Neuron (in vitro differentiated cells): Measurements from ENCODE around the gene URB2.
"Not testable (repeated sequence)": the region's sequence is repeated elsewhere in the genome, so short reads cannot be mapped to it uniquely, and the experiment has no call there.

Source experiments
- H2AFZ ChIP-seq: one replicate; pipeline ENCODE4 v1.6.1; 2013; ENCODE audit warnings: low read depth, mild to moderate bottlenecking, inconsistent platforms, low read length, moderate library complexity
- H3K27me3 ChIP-seq: one replicate; pipeline ENCODE4 v1.6.1; 2013; ENCODE audit warnings: low read length; ENCODE audit not compliant: insufficient read depth
- H3K36me3 ChIP-seq: one replicate; pipeline ENCODE4 v1.6.1; 2013; ENCODE audit warnings: low read length; ENCODE audit not compliant: insufficient read depth
- H3K4me1 ChIP-seq: one replicate; pipeline ENCODE4 v1.6.1; 2013; ENCODE audit warnings: low read length; ENCODE audit not compliant: insufficient read depth
- H3K4me3 ChIP-seq: 2 replicates; pipeline ENCODE4 v1.5.1; 2013; ENCODE audit warnings: mild to moderate bottlenecking, low read length, moderate library complexity
- H3K9me3 ChIP-seq: one replicate; pipeline ENCODE4 v1.6.1; 2013; ENCODE audit warnings: low read length

The URB2 gene

DNA sequence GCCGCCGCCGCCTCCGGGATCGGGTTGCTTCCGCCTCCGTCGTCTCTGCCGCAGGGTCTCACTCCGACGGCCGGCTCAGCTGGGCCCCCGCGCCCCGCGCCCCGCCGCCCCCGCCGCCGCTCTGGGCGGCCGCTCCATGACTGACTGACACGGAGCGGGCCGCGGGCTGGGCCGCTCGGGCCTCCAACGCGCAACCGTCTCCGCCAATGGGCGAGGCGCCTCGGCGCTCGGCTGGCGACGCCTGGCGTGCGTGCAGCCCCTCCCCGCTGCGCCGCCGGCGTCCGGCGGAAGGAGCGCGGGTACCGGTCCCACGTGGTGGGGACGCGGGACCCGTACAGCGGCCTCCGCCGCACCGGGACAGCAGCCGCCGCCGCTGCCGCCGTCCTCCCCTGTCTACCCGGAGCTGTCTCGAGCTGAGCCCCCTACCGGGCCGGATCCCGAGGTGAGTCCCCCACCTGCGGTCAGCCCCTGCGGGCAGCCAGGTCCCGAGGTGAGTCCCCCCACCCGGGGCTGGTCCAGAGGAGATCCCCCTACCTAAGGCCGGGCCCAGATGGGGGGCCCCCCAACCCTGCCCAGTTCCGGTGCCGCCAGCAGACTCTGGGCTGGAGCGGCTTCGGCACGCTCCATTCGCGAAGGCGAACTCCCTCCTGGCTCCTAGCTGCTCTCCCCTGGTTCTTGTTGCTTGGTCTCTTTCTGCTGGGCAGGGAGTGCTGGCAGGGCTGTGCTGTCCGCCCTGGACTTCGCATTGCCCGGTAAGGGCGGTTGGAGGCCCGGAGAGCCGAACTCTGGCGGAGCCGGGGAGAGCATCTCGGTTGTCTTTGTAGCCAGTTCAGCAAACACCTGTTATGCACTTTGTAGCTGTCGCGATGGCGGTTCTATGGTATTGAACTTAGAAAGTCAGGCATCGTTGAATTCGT is at the start of gene URB2, which contains the start of gene TAF5L:
TSS of gene URB2 (plus strand) at position 333 of the 917 bp plus-strand sequence. CDS start 1,387 bp downstream, outside the sequence.
TSS of gene TAF5L (minus strand) at position 208 of the 917 bp plus-strand sequence. CDS start 11,640 bp downstream, outside the sequence.
- H3K36me3 ChIP-seq: peaks cover 6% of the 10 kb centered on the region
- no peaks in the 10 kb centered on the region for H3K27me3 ChIP-seq
- peak within 1 kb of the TSS; percentile 93 for H3K4me3 ChIP-seq

DNA sequence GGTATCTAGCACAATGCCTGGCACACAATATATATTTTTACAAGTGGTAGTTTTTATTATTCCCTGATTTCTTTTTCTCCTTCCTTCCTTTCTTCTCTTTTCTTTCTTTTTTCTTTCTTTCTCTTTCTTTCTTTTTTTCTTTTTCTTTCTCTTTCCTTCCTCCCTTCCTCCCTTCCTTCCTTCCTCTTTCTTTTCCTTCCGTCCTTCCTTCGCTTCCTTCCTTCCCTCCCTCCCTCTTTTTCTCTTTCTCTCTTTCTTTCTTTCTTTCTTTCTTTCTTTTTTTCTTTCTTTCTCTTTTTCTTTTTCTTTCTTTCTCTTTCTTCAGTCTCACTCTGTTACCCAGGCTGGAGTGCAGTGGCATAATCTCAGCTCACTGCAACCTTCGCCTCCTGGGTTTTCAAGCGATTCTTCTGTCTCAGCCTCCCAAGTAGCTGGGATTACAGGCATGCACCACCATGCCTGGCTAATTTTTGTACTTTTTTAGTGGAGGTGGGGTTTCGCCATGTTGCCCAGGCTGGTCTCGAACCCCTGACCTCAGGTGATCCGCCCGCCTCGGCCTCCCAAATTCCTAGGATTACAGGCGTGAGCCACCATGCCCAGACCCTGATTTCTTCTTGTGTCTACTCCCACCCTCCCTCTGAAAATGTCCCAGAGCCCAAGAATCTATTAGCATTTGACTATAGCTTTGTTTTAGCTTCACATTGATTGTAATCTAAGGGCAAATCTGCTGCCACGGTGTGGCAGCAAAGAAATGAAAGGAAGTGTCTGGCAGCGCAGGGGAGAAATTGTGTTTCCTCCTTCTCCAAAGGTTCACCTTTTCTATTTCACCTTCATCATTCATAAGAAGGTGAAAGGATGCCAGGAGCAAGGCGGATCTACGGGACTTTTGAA is 47.6 kb upstream of the URB2 start:
- H3K9me3 ChIP-seq: no peaks in the 10 kb centered on the region
- H3K36me3 ChIP-seq: no peaks in the 10 kb centered on the region
- peak overlapping the region; percentile 38 for H2AFZ ChIP-seq
- H3K4me3 ChIP-seq: peak overlapping the region; percentile 33
- H3K27me3 ChIP-seq: no peaks in the 10 kb centered on the region
- peaks cover 13% of the 10 kb centered on the region for H3K4me1 ChIP-seq

More for the DNA sequence above, at the start of gene URB2, which contains the start of gene TAF5L:
- Histone ChIP-seq H3K4me1 (peaks cover 19% of the 10 kb centered on the region), H3K9me3 (no peaks in the 10 kb centered on the region), H2AFZ (peak within 1 kb of the TSS; percentile 70)

DNA sequence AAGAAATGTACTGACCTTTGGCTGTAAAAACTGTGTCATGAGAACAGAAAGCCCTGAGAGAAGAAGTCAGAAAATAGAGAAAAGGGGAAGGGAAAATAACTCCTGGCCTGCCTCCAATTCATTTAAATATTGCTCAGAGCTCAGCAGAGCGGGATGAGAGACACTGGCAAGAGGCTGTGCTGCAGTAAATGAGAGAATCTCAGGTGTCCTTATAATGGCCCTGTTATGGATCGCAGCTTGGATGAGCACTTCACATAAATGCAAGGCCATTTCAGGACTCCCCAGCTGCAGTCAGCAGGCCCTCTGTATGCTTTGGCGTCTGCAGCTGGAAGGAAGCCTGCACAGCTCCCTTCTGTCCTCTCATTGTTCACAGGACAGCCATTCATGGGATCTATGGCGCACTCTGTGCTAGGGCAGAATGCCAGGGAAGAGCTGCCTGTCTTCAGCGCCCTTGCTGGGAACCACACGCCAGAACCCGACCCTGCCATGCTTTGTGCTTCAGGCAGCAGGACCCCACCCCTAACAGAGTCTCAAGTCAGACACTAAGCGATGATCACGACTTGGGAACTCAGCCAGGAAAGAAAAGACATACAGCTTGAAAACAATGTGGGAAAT is 46.9 kb upstream of the URB2 start:
- Histone ChIP-seq H2AFZ (peak overlapping the region; percentile 38), H3K27me3 (no peaks in the 10 kb centered on the region), H3K36me3 (no peaks in the 10 kb centered on the region), H3K4me1 (peaks cover 13% of the 10 kb centered on the region), H3K4me3 (peak overlapping the region; percentile 33), H3K9me3 (no peaks in the 10 kb centered on the region)

DNA sequence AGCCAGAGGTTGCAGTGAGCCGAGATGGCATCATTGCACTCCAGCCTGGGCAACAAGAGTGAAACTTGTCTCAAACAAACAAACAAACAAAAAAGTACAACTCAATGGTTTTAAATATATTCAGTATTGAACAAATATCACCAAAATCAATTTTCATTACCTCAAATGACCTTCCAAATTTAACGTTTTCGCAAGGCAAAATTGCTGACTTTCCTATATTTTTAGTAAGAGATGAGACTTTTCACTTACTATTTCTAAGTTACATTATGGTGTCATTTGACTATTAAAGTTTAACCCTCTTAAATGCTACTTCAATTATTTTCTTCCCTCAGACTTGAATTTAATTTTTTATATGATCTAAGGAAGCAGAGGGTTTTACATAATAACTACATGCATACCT is 44.6 kb upstream of the URB2 start:
- H3K4me1 ChIP-seq: peaks cover 13% of the 10 kb centered on the region
- H3K36me3 ChIP-seq: no peaks in the 10 kb centered on the region
- H3K27me3 ChIP-seq: no peaks in the 10 kb centered on the region
- no peak overlapping the region for H2AFZ ChIP-seq
- no peaks in the 10 kb centered on the region for H3K9me3 ChIP-seq
- no peak overlapping the region for H3K4me3 ChIP-seq

DNA sequence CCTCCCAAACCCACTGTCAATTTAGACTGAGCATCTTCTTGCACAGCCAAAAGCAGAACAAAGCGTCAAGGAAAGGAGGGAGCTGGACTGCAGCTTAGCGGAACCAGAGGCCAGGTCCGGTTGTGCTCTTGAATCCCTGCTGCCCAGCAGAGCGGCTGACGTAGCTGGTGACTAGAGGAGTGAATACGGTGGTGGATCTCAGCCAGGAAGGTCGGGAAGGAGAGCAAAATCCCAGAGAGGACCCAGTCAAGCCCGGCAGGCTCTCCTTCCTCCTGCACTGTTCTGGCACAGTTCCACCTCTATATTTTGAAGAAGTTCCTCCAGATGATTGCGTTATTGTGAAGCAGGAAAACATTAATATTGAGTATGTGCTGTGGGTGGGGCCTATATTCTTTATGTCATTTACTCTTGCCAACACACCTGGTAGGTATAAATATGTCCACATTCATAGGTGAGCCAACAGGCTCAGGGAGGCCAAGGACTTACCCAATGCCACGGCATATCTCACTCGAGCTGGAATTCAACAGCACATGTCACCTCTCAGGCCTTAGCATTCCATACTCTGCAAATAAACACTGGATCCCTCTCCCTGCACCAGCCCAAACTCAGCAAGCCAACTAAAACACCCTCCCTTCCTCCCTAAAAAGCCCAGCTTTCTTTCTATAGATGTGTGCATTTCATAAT is 43.9 kb upstream of the URB2 start:
- Histone ChIP-seq H3K36me3 (no peaks in the 10 kb centered on the region), H3K9me3 (no peaks in the 10 kb centered on the region), H3K4me1 (peaks cover 13% of the 10 kb centered on the region), H3K4me3 (no peak overlapping the region), H3K27me3 (no peaks in the 10 kb centered on the region), H2AFZ (no peak overlapping the region)

DNA sequence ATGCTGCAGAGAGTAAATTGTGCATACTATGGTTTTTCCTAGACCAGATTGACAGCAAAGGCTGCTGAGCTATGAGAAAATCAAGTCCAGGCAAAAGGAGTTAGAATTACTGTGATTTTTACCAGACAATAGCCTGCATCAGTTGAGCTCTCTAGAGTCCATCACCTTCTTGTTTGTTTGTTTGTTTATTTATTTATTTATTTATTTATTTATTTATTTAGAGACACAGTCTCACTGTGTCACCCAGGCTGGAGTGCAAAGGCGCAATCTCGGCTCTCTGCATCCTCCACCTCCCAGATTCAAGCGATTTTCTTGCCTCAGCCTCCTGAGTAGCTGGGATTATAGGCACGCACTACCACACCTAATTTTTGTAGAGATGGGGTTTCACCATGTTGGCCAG is 43.3 kb upstream of the URB2 start:
- peaks cover 13% of the 10 kb centered on the region for H3K4me1 ChIP-seq
- no peak overlapping the region for H3K4me3 ChIP-seq
- H3K36me3 ChIP-seq: no peaks in the 10 kb centered on the region
- H3K9me3 ChIP-seq: no peaks in the 10 kb centered on the region
- H2AFZ ChIP-seq: no peak overlapping the region
- no peaks in the 10 kb centered on the region for H3K27me3 ChIP-seq

DNA sequence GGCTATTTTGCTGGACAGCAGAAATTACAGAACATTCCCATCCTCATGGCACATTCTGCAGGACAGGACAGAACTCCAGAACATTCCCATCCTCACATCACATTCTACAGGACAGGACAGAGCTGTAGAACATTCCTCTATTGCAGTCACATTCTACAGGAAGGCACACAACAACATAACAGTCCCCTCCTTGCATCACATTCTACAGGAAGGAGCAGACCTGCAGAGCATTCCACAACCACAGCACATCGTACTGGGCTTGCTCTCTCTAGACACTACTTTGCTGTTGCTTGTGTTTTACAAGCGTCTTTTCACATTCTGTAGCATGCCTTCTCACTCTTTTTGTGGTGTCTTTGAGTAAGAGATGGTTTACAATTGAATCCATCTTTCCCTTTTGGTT is 40.7 kb upstream of the URB2 start:
- no peaks in the 10 kb centered on the region for H3K27me3 ChIP-seq
- H3K4me1 ChIP-seq: no peaks in the 10 kb centered on the region
- no peak overlapping the region for H3K4me3 ChIP-seq

DNA sequence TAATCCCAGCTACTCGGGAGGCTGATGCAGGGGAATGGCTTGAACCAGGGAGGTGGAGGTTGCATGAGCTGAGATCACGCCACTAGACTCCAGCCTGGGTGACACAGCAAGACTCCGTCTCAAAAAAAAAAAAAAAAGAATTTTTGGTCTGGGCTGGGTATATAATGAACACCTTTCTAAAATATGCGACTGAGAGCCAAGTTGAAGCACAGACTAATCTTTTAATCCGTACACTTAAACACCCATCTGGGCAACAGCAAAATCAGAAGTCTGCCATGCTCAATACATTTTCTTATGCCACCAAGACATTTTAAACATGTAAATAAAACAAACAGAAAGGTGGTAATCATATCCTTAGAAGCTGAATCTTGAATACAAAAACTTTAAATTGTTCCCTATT is 35.9 kb upstream of the URB2 start:
- Histone ChIP-seq H3K36me3 (peaks cover 23% of the 10 kb centered on the region), H3K27me3 (no peaks in the 10 kb centered on the region), H3K9me3 (no peaks in the 10 kb centered on the region), H2AFZ (no peak overlapping the region), H3K4me1 (no peaks in the 10 kb centered on the region), H3K4me3 (no peak overlapping the region)

More for the DNA sequence above, 40.7 kb upstream of the URB2 start:
- H3K9me3 ChIP-seq: no peaks in the 10 kb centered on the region
- H3K36me3 ChIP-seq: no peaks in the 10 kb centered on the region
- H2AFZ ChIP-seq: no peak overlapping the region

DNA sequence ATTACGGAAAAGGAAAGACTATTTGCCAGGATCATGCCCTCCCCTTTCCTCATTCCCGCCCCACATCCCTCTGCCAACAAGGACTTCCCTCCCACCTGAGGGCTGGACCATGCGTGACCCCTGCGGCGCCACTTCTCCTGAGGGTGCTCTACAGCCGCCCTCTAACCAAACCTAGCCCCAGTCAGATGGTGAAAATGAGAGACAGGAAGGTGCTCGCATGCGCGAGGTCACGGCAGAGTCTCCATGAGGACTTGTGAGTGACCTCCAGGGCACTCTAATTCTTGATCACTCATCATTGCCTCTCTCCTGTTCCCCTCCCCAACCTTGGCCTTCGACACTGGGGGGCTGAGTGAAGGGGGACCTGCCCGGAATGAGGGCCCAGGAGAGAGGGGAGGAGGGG is 32.2 kb upstream of the URB2 start:
- peaks cover 30% of the 10 kb centered on the region for H3K36me3 ChIP-seq
- no peak overlapping the region for H3K4me3 ChIP-seq

DNA sequence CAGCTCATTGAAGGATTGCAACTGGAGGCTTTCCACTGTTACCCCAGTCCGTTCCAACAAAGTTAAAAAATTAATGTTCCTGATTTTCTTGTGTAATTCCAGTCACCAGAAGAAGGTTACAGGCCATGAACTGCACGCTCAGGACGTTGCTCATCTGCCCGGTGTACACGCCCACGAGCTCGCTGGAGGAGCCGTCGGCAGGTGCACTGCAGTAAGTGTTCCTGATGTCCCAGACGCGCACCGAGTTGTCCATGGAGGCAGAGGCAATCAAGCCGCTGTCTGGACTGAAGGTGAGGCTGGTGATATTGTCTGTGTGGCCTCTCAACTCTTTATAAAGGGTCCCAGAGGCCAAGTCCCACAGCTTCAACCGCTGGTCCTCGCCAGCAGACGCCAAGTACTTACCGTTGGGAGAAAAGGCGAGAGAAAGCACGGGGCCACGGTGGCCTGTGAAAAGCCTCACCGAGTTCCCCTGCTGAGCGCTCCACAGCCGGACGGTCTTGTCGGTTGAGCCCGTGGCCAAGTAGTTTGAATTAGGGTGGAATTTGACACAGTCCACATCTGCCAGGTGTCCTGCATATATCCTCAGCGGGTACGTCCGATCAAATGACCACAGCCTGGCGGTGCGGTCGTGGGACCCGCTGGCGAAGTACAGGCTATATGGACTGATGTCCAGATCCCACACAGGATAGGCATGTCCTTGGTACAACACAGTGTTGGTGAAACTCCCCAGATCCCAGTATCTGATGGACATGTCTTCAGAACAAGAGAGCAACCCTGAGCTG is 31.6 kb upstream of the URB2 start:
- H2AFZ ChIP-seq: no peak overlapping the region
- no peaks in the 10 kb centered on the region for H3K9me3 ChIP-seq
- no peaks in the 10 kb centered on the region for H3K27me3 ChIP-seq
- H3K4me3 ChIP-seq: no peak overlapping the region
- peaks cover 33% of the 10 kb centered on the region for H3K36me3 ChIP-seq
- H3K4me1 ChIP-seq: no peaks in the 10 kb centered on the region

More for the DNA sequence above, 32.2 kb upstream of the URB2 start:
- no peak overlapping the region for H2AFZ ChIP-seq
- H3K9me3 ChIP-seq: no peaks in the 10 kb centered on the region
- H3K27me3 ChIP-seq: no peaks in the 10 kb centered on the region
- H3K4me1 ChIP-seq: no peaks in the 10 kb centered on the region

DNA sequence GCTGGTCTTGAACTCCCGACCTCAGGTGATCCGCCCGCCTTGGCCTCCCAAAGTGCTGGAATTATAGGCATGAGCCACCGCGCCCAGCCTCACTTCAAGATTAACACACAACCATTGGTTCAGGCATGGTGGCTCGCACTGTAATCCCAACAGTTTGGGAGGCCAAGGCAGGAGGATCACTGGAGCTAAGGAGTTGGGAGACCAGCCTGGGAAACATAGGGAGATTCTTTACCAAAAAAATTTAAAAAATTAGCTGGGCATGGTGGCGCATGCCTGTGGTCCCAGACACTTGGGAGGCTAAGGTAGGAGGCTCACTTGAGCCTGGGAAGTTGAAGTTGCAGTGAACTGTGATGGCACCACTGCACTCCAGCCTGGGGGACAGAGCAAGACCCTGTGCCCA is 30.2 kb upstream of the URB2 start:
- H3K36me3 ChIP-seq: peaks cover 41% of the 10 kb centered on the region
- not testable (repeated sequence) for H2AFZ ChIP-seq, H3K27me3 ChIP-seq, H3K4me3 ChIP-seq, H3K9me3 ChIP-seq, H3K4me1 ChIP-seq
